ENCODE measurements around the gene RRP9. TPM values are rescaled to one million over a fixed set of nuclear protein-coding genes. Genes with fewer than 3 reads are reported as not detected.

RRP9 gene
- total RNA-seq, 1 experiment from 2014 or later: 71.3 TPM

DNA sequence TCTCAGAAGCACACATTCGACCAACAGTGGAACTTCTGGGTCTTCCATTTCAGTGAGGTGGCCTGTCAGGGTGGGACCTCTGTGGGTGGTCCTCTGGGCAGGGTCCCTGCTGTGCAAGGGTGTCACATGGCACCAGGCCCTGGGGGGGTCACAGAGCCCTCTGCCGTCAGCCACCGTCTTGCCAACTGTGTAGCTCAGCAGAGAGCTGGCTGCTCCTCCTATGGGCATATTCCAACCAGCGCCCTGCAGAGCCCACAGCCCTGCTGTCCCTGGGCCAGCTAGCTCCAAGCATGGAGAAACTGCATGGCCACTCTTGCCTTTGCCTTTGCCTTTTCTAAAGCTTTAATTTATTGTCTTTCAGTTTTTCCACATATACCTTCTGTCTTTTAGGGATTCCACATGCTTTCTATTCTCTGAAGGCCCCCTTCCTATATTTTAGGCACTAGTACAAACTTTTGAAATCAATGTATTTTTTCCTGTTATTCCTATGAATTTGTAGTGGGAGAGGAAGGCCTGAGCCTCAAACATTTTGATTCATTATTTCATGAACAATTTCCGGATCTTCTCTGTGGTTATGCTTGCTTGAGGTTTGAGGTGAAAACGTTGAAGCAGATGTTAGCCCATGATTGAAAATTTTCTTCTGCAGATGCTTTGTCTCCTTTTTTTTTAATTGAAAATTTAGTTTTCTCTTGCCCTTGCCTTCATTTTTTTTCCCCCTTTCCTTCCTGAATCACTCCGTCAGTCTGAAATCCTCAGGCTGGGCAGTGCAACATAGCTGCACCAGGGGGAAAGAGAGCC lies 50.3 kb downstream of the RRP9 start:
- BruUV-seq (replicated peaks): no TSS peak
- POLR2A ChIA-PET: no interaction called here
- no peaks in the 10 kb centered on the region for H3K79me2 ChIP-seq (ENCODE audit: insufficient read depth, low read length)
- CTCF ChIA-PET: no interaction called here
- H4K20me1 ChIP-seq (ENCODE audit: insufficient read depth): no peaks in the 10 kb centered on the region
- no peaks in the 10 kb centered on the region for H3K36me3 ChIP-seq (ENCODE audit: control insufficient read depth in 1 of 2, insufficient read depth in 2 of 2, low read length in 2 of 2)
- H2AFZ ChIP-seq (ENCODE audit: low read depth, low read length, poor library complexity, severe bottlenecking): no peak overlapping the region
- RAD21 ChIA-PET (ENCODE audit: low non-redundant PET in 1 of 2, low total read pairs in 2 of 2, uncharacterized antibody in 2 of 2, unreplicated experiment in 2 of 2): no interaction called here
- no peak overlapping the region for H3K27ac ChIP-seq (ENCODE audit: low read depth, low read length)
- TF ChIP-seq, protein P1, sequence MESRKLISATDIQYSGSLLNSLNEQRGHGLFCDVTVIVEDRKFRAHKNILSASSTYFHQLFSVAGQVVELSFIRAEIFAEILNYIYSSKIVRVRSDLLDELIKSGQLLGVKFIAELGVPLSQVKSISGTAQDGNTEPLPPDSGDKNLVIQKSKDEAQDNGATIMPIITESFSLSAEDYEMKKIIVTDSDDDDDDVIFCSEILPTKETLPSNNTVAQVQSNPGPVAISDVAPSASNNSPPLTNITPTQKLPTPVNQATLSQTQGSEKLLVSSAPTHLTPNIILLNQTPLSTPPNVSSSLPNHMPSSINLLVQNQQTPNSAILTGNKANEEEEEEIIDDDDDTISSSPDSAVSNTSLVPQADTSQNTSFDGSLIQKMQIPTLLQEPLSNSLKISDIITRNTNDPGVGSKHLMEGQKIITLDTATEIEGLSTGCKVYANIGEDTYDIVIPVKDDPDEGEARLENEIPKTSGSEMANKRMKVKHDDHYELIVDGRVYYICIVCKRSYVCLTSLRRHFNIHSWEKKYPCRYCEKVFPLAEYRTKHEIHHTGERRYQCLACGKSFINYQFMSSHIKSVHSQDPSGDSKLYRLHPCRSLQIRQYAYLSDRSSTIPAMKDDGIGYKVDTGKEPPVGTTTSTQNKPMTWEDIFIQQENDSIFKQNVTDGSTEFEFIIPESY (IDR thresholded peaks at IDR 0.05; ENCODE audit: extremely low read depth, insufficient replicate concordance, low read length): no peak
- TF ChIP-seq TCF7L2 (IDR thresholded peaks at IDR 0.05; ENCODE audit: borderline replicate concordance, extremely low read depth, insufficient read depth, insufficient read length) (no peak), YY1 (IDR thresholded peaks at IDR 0.05; ENCODE audit: extremely low read depth, insufficient replicate concordance, low read depth, low read length) (no peak), SRF (IDR thresholded peaks at IDR 0.05; ENCODE audit: low read depth) (no peak), EZH2 (IDR thresholded peaks at IDR 0.05) (no peak), POLR2AphosphoS5 (IDR thresholded peaks at IDR 0.05; ENCODE audit: low read depth, low read length) (no peak), CEBPB (IDR thresholded peaks at IDR 0.05; ENCODE audit: low read depth) (no peak), FOSL1 (IDR thresholded peaks at IDR 0.05; ENCODE audit: low read depth) (no peak), ZFX (IDR thresholded peaks at IDR 0.05) (no peak), ELF1 (IDR thresholded peaks at IDR 0.05; ENCODE audit: borderline replicate concordance, low read depth) (no peak), SP1 (IDR thresholded peaks at IDR 0.05; ENCODE audit: low read depth) (no peak)
- TF ChIP-seq, protein P2, sequence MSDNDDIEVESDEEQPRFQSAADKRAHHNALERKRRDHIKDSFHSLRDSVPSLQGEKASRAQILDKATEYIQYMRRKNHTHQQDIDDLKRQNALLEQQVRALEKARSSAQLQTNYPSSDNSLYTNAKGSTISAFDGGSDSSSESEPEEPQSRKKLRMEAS (IDR thresholded peaks at IDR 0.05): no peak
- TF ChIP-seq, protein P3, sequence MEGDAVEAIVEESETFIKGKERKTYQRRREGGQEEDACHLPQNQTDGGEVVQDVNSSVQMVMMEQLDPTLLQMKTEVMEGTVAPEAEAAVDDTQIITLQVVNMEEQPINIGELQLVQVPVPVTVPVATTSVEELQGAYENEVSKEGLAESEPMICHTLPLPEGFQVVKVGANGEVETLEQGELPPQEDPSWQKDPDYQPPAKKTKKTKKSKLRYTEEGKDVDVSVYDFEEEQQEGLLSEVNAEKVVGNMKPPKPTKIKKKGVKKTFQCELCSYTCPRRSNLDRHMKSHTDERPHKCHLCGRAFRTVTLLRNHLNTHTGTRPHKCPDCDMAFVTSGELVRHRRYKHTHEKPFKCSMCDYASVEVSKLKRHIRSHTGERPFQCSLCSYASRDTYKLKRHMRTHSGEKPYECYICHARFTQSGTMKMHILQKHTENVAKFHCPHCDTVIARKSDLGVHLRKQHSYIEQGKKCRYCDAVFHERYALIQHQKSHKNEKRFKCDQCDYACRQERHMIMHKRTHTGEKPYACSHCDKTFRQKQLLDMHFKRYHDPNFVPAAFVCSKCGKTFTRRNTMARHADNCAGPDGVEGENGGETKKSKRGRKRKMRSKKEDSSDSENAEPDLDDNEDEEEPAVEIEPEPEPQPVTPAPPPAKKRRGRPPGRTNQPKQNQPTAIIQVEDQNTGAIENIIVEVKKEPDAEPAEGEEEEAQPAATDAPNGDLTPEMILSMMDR (IDR thresholded peaks at IDR 0.05 in 2 of 3, conservative IDR thresholded peaks at IDR 0.05 in 1 of 3; ENCODE audit: borderline replicate concordance in 1 of 3, insufficient read depth in 1 of 3, low read depth in 2 of 3, low read length in 2 of 3): no peak
- intact Hi-C loops (cut with micrococcal nuclease): no loop called here
- H3K4me2 ChIP-seq (ENCODE audit: low read length): no peak overlapping the region
- no peak overlapping the region for H3K4me3 ChIP-seq (replicated peaks in 1 of 2; ENCODE audit: low read depth in 1 of 2, low read length in 2 of 2)
- no peak overlapping the region for H3K9ac ChIP-seq (ENCODE audit: low read length)
- no peaks in the 10 kb centered on the region for H3K9me3 ChIP-seq (ENCODE audit: control insufficient read depth in 1 of 2, insufficient read depth in 1 of 2, low read depth in 1 of 2, low read length in 2 of 2)
- DNase-seq (ENCODE audit: low read depth, low spot score) (no peak), ATAC-seq (no peak)
- no peaks in the 10 kb centered on the region for H3K27me3 ChIP-seq (ENCODE audit: insufficient read depth, low read length)
- H3K9me2 ChIP-seq (ENCODE audit: insufficient read depth): no peaks in the 10 kb centered on the region
- peaks cover 10 to 19% of the 10 kb centered on the region in 2 experiments for H3K4me1 ChIP-seq (ENCODE audit: control insufficient read depth in 1 of 2, insufficient read depth in 2 of 2, low read length in 2 of 2)
